Measurements from ENCODE around the gene DIAPH2.
"Not testable (repeated sequence)": the region's sequence is repeated elsewhere in the genome, so short reads cannot be mapped to it uniquely, and the experiment has no call there.

DIAPH2 gene

GRCh38 chrX:96684339-96685209, at the start of gene DIAPH2:
TSS of gene DIAPH2 (plus strand) at chrX:96684842.
- DNase-seq, result peak; percentile 82

- DNase-seq, result no peak
Observed at GRCh38 chrX:96650023-96650422, 34.6 kb upstream of the DIAPH2 start.

- DNase-seq, result no peak
Observed at GRCh38 chrX:96655947-96656623, 28.6 kb upstream of the DIAPH2 start.

GRCh38 chrX:96682516-96682915, 2.1 kb upstream of the DIAPH2 start:
- no peak for DNase-seq

- no peak for DNase-seq
Observed at GRCh38 chrX:96683997-96684338, 674 bp upstream of the DIAPH2 start.

GRCh38 chrX:96685210-96686099, 813 bp downstream of the DIAPH2 start:
- DNase-seq, result peak; percentile 65

GRCh38 chrX:96687776-96688175, 3.1 kb downstream of the DIAPH2 start:
- DNase-seq, result no peak

GRCh38 chrX:96688789-96689188, 4.1 kb downstream of the DIAPH2 start:
- DNase-seq, result no peak

GRCh38 chrX:96689991-96690390, 5.3 kb downstream of the DIAPH2 start:
- DNase-seq, result no peak

- no peak for DNase-seq
Observed at GRCh38 chrX:96692454-96692853, 7.8 kb downstream of the DIAPH2 start.

- no peak for DNase-seq
Observed at GRCh38 chrX:96692890-96693289, 8.2 kb downstream of the DIAPH2 start.

- no peak for DNase-seq
Observed at GRCh38 chrX:96693407-96693806, 8.8 kb downstream of the DIAPH2 start.

- DNase-seq, result no peak
Observed at GRCh38 chrX:96696462-96696861, 11.8 kb downstream of the DIAPH2 start.

- no peak for DNase-seq
Observed at GRCh38 chrX:96700625-96701024, 16.0 kb downstream of the DIAPH2 start.

GRCh38 chrX:96703379-96703778, 18.7 kb downstream of the DIAPH2 start:
- DNase-seq, result no peak

- no peak for DNase-seq
Observed at GRCh38 chrX:96703816-96704215, 19.2 kb downstream of the DIAPH2 start.

- no peak for DNase-seq
Observed at GRCh38 chrX:96704629-96705028, 20.0 kb downstream of the DIAPH2 start.

GRCh38 chrX:96705905-96706304, 21.3 kb downstream of the DIAPH2 start:
- DNase-seq, result no peak

GRCh38 chrX:96707804-96708203, 23.2 kb downstream of the DIAPH2 start:
- no peak for DNase-seq

GRCh38 chrX:96710031-96710430, 25.4 kb downstream of the DIAPH2 start:
- DNase-seq, result no peak

GRCh38 chrX:96713303-96713702, 28.7 kb downstream of the DIAPH2 start:
- DNase-seq, result no peak

- not testable (repeated sequence) for DNase-seq
Observed at GRCh38 chrX:96714393-96714792, 29.8 kb downstream of the DIAPH2 start.

- DNase-seq, result no peak
Observed at GRCh38 chrX:96715481-96715880, 30.8 kb downstream of the DIAPH2 start.

All from activated CD4-positive, alpha-beta T cell treated with anti-CD3 and anti-CD28 coated beads for 48 hours (primary cell).